HG03457 (cell line): Measurements from ENCODE around the gene BBIP1.
A peak's percentile ranks its signal among the peaks of the same experiment; 100 is the strongest.

Source experiments
- ATAC-seq: cut with Tn5 transposase; IDR thresholded peaks from one replicate; pipeline ENCODE4 v1.9.1; 2021; ENCODE audit warnings: moderate number of reproducible peaks; ENCODE audit not compliant: unreplicated experiment

The BBIP1 gene, protein sequence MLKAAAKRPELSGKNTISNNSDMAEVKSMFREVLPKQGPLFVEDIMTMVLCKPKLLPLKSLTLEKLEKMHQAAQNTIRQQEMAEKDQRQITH

DNA sequence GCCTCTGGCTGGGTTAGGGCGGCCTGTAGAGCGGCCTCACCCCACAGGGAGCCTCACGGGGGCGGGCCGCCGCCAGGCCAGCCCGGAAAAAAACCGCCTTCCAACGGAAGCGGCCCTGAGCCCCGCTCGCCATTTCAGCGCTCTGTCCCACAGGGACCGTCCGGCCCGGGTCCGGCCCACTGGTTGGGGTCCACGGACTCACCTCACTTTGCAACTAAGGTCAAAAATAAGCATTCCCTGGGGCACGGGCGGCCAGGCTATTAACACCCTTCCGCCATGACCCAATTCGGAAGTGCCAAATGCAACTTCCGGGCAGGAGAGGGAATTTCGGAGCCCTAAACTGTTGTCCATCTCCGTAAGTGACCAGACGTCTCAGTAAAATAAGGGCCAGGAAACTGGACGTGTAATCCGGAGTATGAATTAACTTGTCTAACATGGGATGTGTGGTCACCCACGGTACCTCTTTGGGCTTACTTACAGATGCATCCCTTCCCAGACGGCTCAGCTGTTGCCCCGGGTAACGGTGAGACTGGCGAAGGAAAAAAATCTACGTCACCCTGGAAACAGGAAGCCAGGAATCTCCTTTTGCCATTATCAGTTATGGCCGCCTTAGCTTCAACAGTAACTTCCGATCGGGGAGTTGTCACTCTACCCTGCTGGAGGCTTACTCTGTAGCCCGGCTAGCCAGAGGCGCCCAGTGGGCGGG is at the start of gene BBIP1:
TSS of gene BBIP1 (minus strand) at position 538 of the 706 bp plus-strand sequence. CDS start 1,023 bp downstream, outside the sequence.
- ATAC-seq = peak; percentile 77

DNA sequence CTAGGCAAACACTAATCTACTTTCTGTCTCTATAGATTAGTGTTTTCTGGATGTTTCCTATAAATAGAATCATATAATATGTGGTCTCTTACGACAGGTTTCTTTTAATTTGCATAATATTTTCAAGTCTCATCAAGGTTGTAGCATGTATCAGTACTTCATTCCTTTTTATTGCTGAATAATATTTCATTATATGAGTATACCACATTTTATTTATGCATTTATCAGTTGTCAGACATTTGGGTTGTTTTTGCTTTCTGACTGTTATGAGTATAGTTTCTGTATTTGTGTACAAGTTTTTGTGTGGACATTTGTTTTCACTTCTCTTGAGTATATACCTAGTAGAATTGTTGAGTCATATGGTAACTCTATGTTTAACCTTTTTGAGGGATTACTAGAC is 48.7 kb upstream of the BBIP1 start:
- ATAC-seq = peak; percentile 54

DNA sequence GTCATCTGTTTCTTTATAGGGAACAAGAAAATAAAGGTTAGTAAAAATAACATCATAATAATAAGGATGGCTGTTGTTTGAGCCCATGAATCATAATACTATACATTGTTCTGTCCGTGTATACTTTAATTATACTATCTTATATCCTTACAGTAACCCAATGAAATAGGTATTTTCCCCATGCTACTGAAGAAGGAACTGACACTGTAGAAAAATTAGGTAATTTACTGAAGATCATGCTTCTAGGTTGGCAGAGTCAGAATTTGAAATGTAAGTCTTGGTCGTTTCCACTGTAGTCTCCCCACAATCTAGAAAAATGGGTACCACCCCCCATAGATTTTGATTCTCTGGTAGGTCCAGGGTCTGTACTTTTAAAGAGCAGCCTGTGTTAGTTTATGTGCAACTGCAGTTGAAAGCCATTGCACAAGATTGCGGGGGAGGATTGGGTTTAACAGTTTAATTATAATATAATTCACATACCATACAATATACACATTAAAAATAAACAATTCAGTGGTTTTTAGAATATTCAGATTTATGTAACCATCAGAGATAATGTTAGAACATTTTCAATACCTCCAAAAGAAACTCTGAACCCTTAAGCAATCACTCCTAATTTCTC is 48.1 kb upstream of the BBIP1 start:
- ATAC-seq = peak; percentile 33

DNA sequence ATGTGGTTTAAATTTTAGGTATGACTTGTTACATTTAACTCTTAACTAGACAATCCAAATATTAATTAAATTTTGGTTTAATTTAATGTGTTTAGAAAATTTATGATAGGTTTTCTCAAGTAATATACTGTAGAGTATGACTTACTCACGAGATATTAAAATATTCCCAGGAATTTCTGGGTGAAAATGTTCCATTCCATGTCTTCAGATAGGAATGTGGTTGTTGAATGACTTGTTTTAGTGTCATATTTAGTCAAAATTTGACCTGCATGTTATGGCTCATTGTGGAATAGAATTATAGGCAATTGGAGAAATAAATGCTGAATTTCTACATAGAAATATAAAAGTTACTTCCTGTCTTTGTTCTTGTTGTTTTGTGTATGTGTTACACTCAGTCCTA is 47.2 kb upstream of the BBIP1 start:
- no peak for ATAC-seq

DNA sequence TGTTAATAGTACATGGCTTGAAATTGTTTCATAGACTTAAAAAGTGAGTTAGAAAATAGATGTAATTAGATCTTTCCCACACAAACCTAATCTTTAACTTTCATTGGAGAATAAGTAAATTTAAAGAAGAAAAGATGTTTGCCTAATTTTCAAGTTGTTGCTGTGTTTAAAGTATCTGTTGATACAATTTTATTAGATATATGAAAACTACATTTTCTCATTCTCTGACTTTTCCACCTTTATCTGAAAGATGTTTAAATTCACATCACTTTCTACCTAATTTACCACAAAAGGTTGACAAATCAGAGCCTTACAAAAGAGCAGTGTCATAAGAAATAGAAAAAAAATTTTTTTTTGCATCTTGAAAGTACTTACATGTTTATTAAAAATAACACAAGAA is 46.2 kb upstream of the BBIP1 start:
- ATAC-seq = no peak

DNA sequence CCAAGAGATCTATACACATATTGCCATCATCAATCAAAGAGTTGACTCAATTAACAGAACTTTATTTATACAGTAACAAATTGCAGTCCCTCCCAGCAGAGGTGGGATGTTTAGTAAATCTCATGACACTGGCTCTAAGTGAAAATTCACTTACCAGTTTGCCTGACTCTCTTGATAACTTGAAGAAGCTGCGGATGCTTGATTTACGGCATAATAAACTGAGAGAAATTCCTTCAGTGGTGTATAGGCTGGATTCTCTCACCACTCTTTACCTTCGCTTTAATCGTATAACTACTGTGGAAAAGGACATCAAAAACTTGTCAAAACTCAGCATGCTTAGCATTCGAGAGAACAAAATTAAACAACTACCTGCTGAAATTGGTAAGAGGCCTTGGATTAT is 45.7 kb upstream of the BBIP1 start:
- no peak for ATAC-seq

DNA sequence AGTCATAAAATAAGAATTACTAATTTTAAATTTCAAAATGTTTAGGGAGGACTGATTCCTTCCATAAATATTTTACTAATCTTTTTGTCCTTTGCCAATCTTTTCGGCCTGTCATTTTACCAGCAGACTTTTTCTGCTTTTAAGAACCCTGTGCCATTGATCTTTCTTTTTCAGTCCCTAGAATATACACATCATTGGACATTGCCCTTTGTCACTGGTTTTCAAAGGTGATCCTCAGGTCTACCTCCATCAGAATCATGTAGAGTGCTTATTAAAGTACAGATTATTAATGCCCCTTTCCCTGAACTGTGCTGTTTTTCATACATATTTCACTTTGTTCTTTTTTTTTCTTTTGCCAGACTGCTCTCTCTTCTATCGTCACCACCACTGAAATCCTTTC is 44.2 kb upstream of the BBIP1 start:
- ATAC-seq = no peak

DNA sequence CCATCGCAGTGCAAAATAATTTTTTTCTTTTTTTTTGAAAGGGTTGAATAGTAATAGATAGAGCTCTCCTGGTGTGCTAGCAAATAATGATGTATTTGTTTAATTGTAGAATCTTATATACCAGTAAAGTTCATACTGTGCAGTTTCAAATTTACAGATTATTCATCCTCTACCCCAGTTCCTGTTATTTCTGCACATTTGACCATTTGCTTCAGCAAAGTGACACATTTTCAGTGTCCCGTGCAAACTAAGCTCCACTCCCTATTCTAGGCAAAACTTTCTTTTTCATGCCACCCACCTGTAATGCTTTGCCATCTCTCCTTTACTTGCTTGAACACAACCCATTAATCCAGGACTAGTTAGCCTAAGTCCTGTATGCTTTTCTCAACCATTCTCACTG is 43.5 kb upstream of the BBIP1 start:
- no peak for ATAC-seq

DNA sequence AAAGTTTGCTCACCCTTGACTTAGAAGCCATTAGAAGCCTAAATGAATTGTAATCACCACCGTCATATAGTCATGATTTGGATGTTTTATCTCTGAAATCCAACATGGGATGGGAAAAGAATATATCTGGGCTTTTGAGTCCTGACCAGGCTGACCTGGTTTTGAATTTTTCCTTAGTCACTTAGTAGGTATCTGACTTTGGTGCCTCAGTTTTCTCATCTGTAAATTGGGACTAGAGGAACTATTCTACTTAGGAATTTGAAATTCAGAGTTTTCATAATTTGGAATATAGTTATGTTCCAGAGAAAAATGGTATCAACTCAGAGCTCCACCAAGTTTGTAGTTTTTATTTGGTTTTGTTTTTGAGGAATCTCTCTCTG is 41.3 kb upstream of the BBIP1 start:
- no peak for ATAC-seq

DNA sequence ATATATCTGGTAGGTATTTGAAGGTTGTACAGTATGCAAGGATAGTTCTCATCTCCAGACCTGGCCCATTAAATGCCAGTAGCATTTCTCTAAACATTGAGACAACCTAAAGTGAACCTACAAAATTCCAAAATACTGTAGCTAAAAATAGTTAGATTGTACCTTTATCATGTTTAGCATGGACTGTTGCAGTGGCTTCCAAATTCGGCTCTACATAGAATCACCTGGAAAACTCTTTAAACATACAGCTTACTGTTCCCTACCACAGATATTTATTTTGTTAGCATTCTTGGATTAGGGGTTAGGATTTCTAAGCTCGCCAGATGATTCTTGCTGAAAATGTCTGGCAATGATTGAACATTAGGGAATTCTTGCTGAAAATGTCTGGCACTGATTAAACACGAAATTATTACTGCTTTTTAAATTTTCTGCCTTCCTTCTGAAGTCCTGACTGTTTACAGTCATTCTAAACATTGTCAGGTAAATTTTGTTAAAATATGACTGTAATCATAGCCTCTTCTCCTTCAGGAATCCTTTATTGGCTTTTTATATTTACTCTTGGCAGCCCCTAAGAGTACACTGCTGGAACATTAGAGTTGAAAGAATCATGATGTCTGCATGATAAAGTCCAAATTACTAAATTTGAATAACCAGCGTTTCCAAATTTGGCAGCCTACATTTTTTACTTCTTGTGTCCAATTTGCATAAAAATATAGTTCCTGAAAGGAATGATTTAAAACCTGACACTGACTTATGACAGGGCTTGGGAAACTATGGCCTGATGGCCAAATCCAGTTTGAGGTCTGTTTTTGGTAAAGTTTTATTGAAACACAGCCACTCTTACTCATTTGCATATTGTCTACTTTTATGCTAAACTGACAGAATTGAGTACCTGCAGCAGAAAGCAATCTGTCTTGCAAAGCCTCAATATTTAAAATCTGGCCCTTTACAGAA is 40.7 kb upstream of the BBIP1 start:
- no peak for ATAC-seq

DNA sequence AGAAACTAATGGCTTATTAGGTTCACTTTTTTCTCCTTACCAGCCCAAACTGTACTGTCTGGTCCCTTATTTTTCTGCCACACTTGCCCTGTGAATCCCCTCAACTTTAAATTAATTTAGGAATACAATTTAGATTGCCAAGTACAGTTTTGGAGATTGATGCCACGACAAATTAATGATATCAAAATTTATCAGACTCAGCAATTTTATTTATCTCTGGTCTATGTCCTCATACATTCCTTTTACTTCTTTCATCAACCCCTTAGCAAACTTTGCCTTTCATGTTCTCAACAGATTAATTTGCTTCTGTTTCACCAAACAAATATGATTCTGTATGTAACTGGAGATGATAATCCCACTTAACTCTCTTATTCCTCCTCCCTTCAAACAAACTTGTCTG is 38.6 kb upstream of the BBIP1 start:
- ATAC-seq = no peak

DNA sequence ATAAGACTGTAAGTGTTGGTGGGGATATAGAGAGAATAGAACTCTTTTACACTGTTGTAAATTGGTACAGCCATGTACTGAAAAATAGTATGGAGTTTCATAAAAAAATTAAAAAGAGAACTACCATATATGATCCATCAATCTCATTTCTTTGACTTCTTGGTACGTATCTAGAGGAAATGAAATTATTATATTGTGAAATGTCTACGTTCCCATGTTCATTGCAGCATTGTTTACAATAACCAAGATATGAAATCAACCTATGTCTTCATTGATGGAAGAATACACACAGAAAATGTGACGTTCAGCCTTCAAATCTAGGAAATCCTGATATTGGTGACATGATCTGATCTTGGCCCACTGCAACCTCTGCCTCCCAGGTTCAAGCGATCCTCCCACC is 32.4 kb upstream of the BBIP1 start:
- no peak for ATAC-seq

DNA sequence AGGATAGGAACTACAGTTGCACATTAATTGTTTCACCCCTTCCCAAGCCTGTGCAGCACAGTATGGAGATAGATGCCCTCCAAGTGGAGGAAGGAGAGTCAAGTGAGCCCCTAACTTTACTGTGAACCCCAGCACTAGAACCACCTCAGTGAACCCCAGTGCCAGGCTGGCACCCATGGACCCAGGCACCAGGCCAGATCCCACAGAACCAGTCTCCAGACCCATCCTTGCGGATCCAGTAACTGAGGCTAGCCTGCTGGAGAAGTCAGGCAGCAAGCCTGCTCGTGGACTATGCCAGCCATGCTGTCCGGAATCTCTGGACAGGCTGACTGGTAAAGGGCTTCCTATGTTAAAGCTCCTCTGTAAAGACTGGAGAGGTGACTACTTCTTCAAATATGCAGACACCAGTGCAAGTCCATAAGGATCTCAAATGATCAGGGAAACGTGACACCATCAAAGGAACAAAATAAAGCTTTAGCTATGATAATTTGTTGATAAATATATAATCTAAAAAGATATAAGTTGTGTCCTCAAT is 28.1 kb upstream of the BBIP1 start:
- no peak for ATAC-seq

DNA sequence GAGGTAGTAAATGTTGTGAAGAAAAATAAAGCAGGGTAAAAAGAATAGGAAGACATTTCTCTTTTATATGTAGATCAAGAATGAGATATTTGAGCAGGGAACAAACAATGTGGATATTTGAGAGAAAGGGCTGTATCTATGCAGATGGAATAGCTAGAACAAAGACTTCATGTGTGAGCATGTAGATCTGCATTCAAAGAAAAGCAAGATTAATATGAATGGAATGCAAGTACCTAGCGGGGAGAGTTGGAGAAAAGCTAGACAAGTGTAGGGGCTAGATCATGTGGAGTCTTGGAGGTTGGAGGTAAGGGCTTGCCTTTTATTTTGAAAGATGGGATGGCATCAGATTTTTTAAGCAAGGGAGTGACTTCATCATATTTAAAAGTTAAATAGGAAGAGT is 27.5 kb upstream of the BBIP1 start:
- ATAC-seq = no peak

DNA sequence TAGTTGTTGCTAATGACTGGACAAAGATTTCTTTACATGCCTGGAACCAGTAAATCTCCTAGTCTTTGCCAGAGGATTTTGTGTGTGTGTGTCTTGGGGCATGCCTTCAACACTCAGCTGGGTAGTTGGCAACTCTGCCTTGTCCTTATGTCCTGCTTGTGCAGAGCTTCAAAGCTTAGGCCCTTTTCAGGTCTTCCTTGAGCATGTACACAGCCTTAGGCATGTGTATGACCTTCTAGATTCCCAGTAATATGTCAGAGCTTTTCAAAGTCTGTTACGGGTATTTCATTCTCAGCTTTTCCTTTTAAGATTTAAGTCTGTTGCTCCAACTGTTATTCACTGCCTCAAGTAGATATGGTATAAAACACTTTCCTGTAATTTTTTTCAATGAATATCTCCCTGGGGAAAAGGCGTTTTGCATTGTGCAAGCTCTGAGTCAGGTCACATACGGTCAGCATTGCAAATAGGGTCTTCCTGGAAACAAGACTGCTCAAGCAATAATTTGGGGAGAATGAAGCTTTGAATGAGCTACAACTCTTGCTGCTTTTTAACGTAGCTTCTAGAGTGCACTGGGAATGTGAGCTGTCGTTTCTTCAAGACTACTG is 25.9 kb upstream of the BBIP1 start:
- ATAC-seq = no peak

DNA sequence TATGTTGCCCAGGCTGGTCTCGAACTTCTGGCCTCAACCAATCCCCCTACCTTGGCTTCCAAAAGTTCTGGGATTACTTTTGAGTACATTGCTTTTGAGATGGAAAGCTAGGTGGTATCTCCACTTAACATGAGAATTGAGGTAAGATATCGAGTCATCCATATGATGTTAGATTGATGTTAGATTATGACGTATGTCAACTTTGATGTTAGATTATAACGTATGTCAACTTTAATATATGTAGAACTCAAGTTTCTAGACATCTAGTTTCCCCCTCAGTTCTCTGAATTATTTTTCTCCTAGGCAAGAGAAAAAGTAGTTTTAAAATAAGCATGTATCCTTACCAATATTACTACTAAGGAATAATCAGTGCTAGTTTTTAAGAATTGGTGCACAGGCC is 20.4 kb upstream of the BBIP1 start:
- ATAC-seq = no peak

DNA sequence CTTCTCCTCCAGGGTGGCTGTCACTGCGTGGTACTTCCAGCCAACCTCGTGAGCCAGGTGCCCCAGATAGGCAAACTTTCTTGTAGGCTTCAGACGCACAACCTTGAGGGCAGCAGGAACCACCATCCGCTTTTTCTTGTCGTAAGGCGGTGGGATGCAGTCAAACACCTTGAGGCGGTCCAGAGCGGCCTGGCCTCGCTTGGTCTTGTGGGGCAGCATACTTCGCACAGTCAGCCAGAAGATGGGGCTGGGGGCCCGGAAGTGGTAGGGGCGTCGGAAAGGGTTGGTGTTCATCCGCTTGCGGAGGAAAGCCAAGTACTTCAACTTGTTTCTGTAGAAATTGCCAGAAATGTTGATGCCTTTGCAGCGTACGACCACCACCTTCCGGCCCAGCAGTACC is 17.8 kb upstream of the BBIP1 start:
- ATAC-seq = no peak

DNA sequence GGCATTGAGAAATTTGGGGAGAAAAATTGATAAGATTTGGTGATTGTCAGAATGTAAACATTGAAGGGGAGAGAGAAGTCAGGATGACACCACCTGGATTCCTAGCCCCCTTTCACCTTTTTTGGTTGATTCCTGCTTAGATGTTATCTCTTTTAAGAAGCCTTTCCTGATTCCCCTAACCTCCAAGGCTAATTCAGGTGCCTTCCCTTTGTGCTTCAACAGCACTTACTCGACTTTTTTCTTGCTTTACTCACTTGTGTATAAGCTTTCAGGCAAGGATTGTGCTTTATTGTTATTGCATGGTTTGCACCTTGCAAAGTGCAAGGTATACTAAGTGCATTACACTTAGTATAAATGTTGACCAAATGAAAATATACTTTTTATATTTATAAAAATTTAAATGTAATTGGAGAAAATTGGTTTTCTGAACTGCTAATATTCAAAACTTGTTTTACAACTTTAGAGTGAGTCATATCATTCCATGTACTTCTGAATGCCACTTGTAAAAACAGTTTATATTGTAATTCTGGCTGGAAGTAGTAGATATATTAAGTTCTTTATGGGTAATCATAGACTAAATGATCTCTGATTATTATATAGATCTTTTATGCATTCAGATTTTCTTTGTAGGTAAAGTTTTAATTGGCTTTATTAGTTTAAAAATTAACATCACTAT is 13.7 kb upstream of the BBIP1 start:
- ATAC-seq = no peak

DNA sequence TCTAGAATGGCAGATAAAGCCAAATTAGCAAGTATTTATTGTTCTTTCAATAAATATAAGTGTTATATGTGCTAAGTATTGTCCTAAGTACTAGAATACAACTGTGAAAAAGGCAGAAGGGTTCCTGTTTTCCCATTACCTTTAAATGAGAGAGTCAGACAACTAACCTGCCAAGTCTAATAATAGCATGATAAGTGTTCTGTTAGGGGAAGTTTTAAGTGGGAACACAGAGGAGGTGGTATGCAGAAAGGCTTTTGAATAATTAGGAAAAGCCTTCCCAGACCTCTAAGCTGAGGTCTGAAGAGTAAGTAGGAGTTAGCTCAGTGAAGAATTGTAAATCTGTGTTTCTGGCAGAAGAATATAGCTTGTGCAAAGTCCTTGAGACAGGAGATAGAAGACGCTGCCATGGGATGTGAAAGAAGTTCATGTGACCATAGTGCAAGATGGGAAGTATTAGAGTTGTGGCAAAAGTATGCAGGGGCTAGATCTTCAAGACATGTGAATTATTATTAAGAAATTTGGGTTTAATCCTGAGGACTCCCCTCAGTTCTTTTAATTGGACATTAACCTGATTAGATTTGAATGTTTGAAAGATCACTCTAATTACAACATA is 12.9 kb upstream of the BBIP1 start:
- no peak for ATAC-seq

DNA sequence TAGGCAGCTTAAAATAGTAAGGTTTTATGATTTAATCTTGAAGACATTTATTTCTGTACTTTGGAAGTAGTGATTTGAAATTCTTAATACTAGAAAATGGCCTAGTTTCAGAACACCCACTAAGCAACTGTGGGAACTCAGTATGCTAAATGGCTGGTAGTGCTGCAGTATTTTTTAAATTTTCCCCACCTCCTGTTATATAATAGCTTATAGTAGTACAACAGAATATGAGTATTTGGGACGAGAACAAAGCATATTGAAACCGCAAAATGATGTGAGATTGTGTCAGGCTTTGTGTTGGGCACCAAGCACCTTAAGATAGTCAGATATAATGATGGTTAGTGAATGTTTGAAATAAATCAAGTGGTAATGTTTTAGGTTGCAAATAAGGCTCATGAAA is 8.5 kb upstream of the BBIP1 start:
- ATAC-seq = no peak
